Calu3 (cell line): ENCODE results near the gene DNAJC30. TPM values are rescaled to one million over a fixed set of nuclear protein-coding genes. Genes with fewer than 3 reads are reported as not detected.
"Not testable (repeated sequence)": the region's sequence is repeated elsewhere in the genome, so short reads cannot be mapped to it uniquely, and the experiment has no call there.

Experiments used
- BruUV-seq: library from RNA; stranded (reverse); fragments of 400-500 nt; replicated peaks from 2 replicates; lab custom pipeline; 2021; lab: Mats Ljungman, UMichigan
- CTCF ChIA-PET: fragments of 300-600 bp; sonication (Branson Sonifier 250); formaldehyde crosslinking; loops from one replicate; lab custom pipeline; 2022; ENCODE audit warnings: antibody characterized with exemption; lab: Charles Lee
- DNase-seq: peaks from one replicate; pipeline ENCODE4 v3.0.0; 2022
- H3K27ac Mint-ChIP-seq: one replicate; pipeline ENCODE4 v1.8.0; 2022; ENCODE audit warnings: mixed read lengths; ENCODE audit not compliant: unreplicated experiment
- H3K27me3 Mint-ChIP-seq: one replicate; pipeline ENCODE4 v1.8.0; 2022; ENCODE audit warnings: mixed read lengths; ENCODE audit not compliant: unreplicated experiment
- H3K36me3 Mint-ChIP-seq: one replicate; pipeline ENCODE4 v1.8.0; 2022; ENCODE audit warnings: mild to moderate bottlenecking, moderate library complexity, mixed read lengths; ENCODE audit not compliant: insufficient read depth, unreplicated experiment
- H3K4me1 Mint-ChIP-seq: one replicate; pipeline ENCODE4 v1.8.0; 2022; ENCODE audit warnings: mild to moderate bottlenecking, low read depth, mixed read lengths; ENCODE audit not compliant: unreplicated experiment
- H3K4me3 Mint-ChIP-seq: one replicate; pipeline ENCODE4 v1.8.0; 2022; ENCODE audit warnings: mild to moderate bottlenecking, low read depth, moderate library complexity, mixed read lengths; ENCODE audit not compliant: unreplicated experiment
- H3K9me3 Mint-ChIP-seq: one replicate; pipeline ENCODE4 v1.8.0; 2022; ENCODE audit warnings: low read depth, mixed read lengths; ENCODE audit not compliant: unreplicated experiment
- CTCF ChIP-seq: fragments of 200-600 bp; IDR thresholded peaks from one replicate; pipeline ENCODE4 v1.8.0; 2022; ENCODE audit warnings: antibody characterized with exemption; ENCODE audit not compliant: unreplicated experiment
- intact Hi-C: fragments of 100-400 bp; cut with micrococcal nuclease; formaldehyde crosslinking; loops from one replicate; pipeline ENCODE4 v1.10.0; 2022; ENCODE audit not compliant: unreplicated experiment
- total RNA-seq: library from RNA; stranded (reverse); gene quantifications from 2 replicates; pipeline ENCODE4 v1.2.3, GENCODE V29; 2022

DNAJC30 gene
- total RNA-seq, 1 experiment from 2014 or later, result 10.5 TPM

- no TSS peak for BruUV-seq
- CTCF ChIA-PET, result interaction anchor here (0.5 to 1.1 kb wide), 4 partner anchors 9 to 287 kb away, joined by 3 to 6 read pairs (median 4); partner anchors contain the start of gene ABHD11
- intact Hi-C loops, result no loop called here
- Mint-ChIP-seq H3K4me1 (peaks cover 37% of the 10 kb centered on the region), H3K27ac (peak overlapping the region; percentile 60), H3K27me3 (no peaks in the 10 kb centered on the region), H3K36me3 (peaks cover 60% of the 10 kb centered on the region), H3K4me3 (peak overlapping the region; percentile 49), H3K9me3 (no peaks in the 10 kb centered on the region)
- DNase-seq, result peak; percentile 87
- TF ChIP-seq CTCF, result no peak
Observed at GRCh38 chr7:73715648-73716317, 32.5 kb upstream of the DNAJC30 start.

- H3K9me3 Mint-ChIP-seq, CTCF ChIA-PET, DNase-seq, H3K27me3 Mint-ChIP-seq, intact Hi-C loops, H3K27ac Mint-ChIP-seq, H3K4me3 Mint-ChIP-seq, BruUV-seq: not testable (repeated sequence)
- Mint-ChIP-seq H3K36me3 (peaks cover 49% of the 10 kb centered on the region), H3K4me1 (peaks cover 37% of the 10 kb centered on the region)
Observed at GRCh38 chr7:73713319-73713718, 30.1 kb upstream of the DNAJC30 start.

- H3K4me3 Mint-ChIP-seq, result no peak overlapping the region
- no peaks in the 10 kb centered on the region for H3K9me3 Mint-ChIP-seq
- peaks cover 33% of the 10 kb centered on the region for H3K4me1 Mint-ChIP-seq
- no peaks in the 10 kb centered on the region for H3K27me3 Mint-ChIP-seq
- TF ChIP-seq CTCF, result no peak
- DNase-seq, result no peak
- BruUV-seq, result no TSS peak
- intact Hi-C loops, result no loop called here
- peak overlapping the region; percentile 67 for H3K27ac Mint-ChIP-seq
- peaks cover 45% of the 10 kb centered on the region for H3K36me3 Mint-ChIP-seq
- CTCF ChIA-PET, result no interaction called here
Observed at GRCh38 chr7:73712773-73713172, 29.5 kb upstream of the DNAJC30 start.

- no peak for DNase-seq
- TF ChIP-seq CTCF, result no peak
- intact Hi-C loops, result no loop called here
- H3K27me3 Mint-ChIP-seq, result no peaks in the 10 kb centered on the region
- peaks cover 36% of the 10 kb centered on the region for H3K4me1 Mint-ChIP-seq
- peaks cover 55% of the 10 kb centered on the region for H3K36me3 Mint-ChIP-seq
- no peak overlapping the region for H3K4me3 Mint-ChIP-seq
- no peak overlapping the region for H3K27ac Mint-ChIP-seq
- CTCF ChIA-PET, result no interaction called here
- no peaks in the 10 kb centered on the region for H3K9me3 Mint-ChIP-seq
- BruUV-seq, result no TSS peak
Observed at GRCh38 chr7:73708961-73709549, 25.8 kb upstream of the DNAJC30 start.
